GM12878 (cell line): ENCODE data around the gene FGD6. TPM values are rescaled to one million over a fixed set of nuclear protein-coding genes. Genes with fewer than 3 reads are reported as not detected.

Source experiments
- BACH1 ChIP-seq: fragments of 450-650 bp; IDR thresholded peaks from 2 replicates; pipeline ENCODE4 v1.6.1; 2017; ENCODE audit warnings: mild to moderate bottlenecking, borderline replicate concordance
- EGR1 ChIP-seq, 2 experiments: IDR thresholded peaks; 1 replicate in 1 of 2; 2 replicates in 1 of 2; pipeline ENCODE4 v1.6.1; 2011 to 2012; ENCODE audit warnings: low read depth in 2 of 2, low read length in 2 of 2, borderline replicate concordance in 1 of 2, mild to moderate bottlenecking in 1 of 2, moderate library complexity in 1 of 2
- ESRRA ChIP-seq: IDR thresholded peaks from 2 replicates; pipeline ENCODE4 v1.6.1; 2012; ENCODE audit warnings: mild to moderate bottlenecking, low read length, improper control_type of control experiment
- ETV6 ChIP-seq, 2 experiments: fragments of 450-650 bp in 1 of 2; IDR thresholded peaks in 1 of 2; conservative IDR thresholded peaks in 1 of 2; 2 replicates each; pipeline ENCODE4 v1.6.1; 2014; ENCODE audit warnings: antibody characterized with exemption in 1 of 2, borderline replicate concordance in 1 of 2, low read depth in 1 of 2, mild to moderate bottlenecking in 1 of 2, moderate library complexity in 1 of 2
- IKZF1 ChIP-seq: fragments of 450-650 bp; conservative IDR thresholded peaks from 2 replicates; pipeline ENCODE4 v1.6.1; 2017; ENCODE audit warnings: antibody characterized with exemption, mild to moderate bottlenecking
- IRF3 ChIP-seq: fragments of 450-650 bp; IDR thresholded peaks from 2 replicates; pipeline ENCODE4 v1.6.1; 2014; ENCODE audit warnings: mild to moderate bottlenecking
- KLF5 ChIP-seq: fragments of 450-650 bp; IDR thresholded peaks from 2 replicates; pipeline ENCODE4 v1.6.1; 2014; ENCODE audit warnings: mild to moderate bottlenecking; ENCODE audit not compliant: partially characterized antibody
- LARP7 ChIP-seq: fragments of 450-650 bp; IDR thresholded peaks from 2 replicates; pipeline ENCODE4 v1.6.1; 2017; ENCODE audit warnings: mild to moderate bottlenecking
- MEF2A ChIP-seq: IDR thresholded peaks from 2 replicates; pipeline ENCODE4 v1.6.1; 2011; ENCODE audit warnings: low read depth, mild to moderate bottlenecking, low read length, moderate library complexity; ENCODE audit not compliant: insufficient read depth
- MTA2 ChIP-seq: fragments of 450-650 bp; IDR thresholded peaks from 2 replicates; pipeline ENCODE4 v1.6.1; 2016; ENCODE audit warnings: low read depth, mild to moderate bottlenecking, moderate library complexity
- MYC ChIP-seq: IDR thresholded peaks from 2 replicates; pipeline ENCODE4 v1.6.1; 2011; ENCODE audit warnings: mild to moderate bottlenecking, low read length, moderate library complexity, inconsistent platforms; ENCODE audit not compliant: insufficient read depth, insufficient replicate concordance, insufficient read length, severe bottlenecking
- NBN ChIP-seq: fragments of 450-650 bp; IDR thresholded peaks from 2 replicates; pipeline ENCODE4 v1.6.1; 2016
- NFXL1 ChIP-seq: fragments of 450-650 bp; IDR thresholded peaks from 2 replicates; pipeline ENCODE4 v1.6.1; 2017; ENCODE audit warnings: antibody characterized with exemption, mild to moderate bottlenecking, borderline replicate concordance
- PAX5 ChIP-seq: IDR thresholded peaks from 2 replicates; pipeline ENCODE4 v1.6.1; 2011; ENCODE audit warnings: low read depth, low read length, borderline replicate concordance
- PKNOX1 ChIP-seq: fragments of 450-650 bp; IDR thresholded peaks from 2 replicates; pipeline ENCODE4 v1.6.1; 2016; ENCODE audit warnings: mild to moderate bottlenecking
- POU2F2 ChIP-seq: IDR thresholded peaks from 3 replicates; pipeline ENCODE4 v1.6.1; 2011; ENCODE audit warnings: low read depth, mild to moderate bottlenecking, low read length, borderline replicate concordance
- RELA ChIP-seq: fragments of 450-650 bp; IDR thresholded peaks from 2 replicates; pipeline ENCODE4 v1.8.0; 2014; ENCODE audit warnings: borderline replicate concordance; ENCODE audit not compliant: partially characterized antibody
- RUNX3 ChIP-seq: IDR thresholded peaks from 2 replicates; pipeline ENCODE4 v1.6.1; 2012; ENCODE audit warnings: low read length, inconsistent platforms
- SMC3 ChIP-seq: IDR thresholded peaks from 2 replicates; pipeline ENCODE4 v1.6.1; 2011; ENCODE audit warnings: low read length, improper control_type of control experiment, borderline replicate concordance
- SREBF1 ChIP-seq: IDR thresholded peaks from 2 replicates; pipeline ENCODE4 v1.6.1; 2012; ENCODE audit warnings: mild to moderate bottlenecking, low read length
- SRF ChIP-seq, 2 experiments: IDR thresholded peaks; 2 replicates each; pipeline ENCODE4 v1.6.1; 2011; ENCODE audit warnings: low read depth in 2 of 2, low read length in 2 of 2, mild to moderate bottlenecking in 1 of 2, moderate library complexity in 1 of 2
- STAT3 ChIP-seq: IDR thresholded peaks from 2 replicates; pipeline ENCODE4 v1.6.1; 2011; ENCODE audit warnings: low read depth, low read length, improper control_type of control experiment
- polyA plus RNA-seq, 11 experiments: library from polyadenylated mRNA; depleted of rRNA in 4 of 11; unstranded in 6 of 11; stranded (reverse) in 5 of 11; fragments of >200 nt; fragmentation: Nextera tagmentation in 4 of 11; fragmentation: Illumina TruSeq in 1 of 11; extraction: Ambion mirVana in 4 of 11; extraction: Trizol in 1 of 11; gene quantifications; 1 replicate in 1 of 11; 2 replicates in 10 of 11; pipeline versions ENCODE4 v1.2.1 to v1.2.3, GENCODE V29; 2011 to 2016; ENCODE audit warnings: inconsistent platforms in 2 of 11, missing spikeins in 2 of 11, low read depth in 1 of 11
- total RNA-seq, 4 experiments: library from RNA; depleted of rRNA in 3 of 4; stranded (reverse); fragments of >200 nt in 3 of 4; fragmentation: Illumina TruSeq in 1 of 4; extraction: Trizol in 1 of 4; gene quantifications; 2 replicates each; pipeline versions ENCODE4 v1.2.1 to v1.2.3, GENCODE V29; 2013 to 2021
- TF ChIP-seq, protein P1 (sequence below): IDR thresholded peaks from 2 replicates; pipeline ENCODE4 v1.6.1; 2012; ENCODE audit warnings: low read depth, low read length, improper control_type of control experiment
- TF ChIP-seq, protein P2 (sequence below): IDR thresholded peaks from 2 replicates; pipeline ENCODE4 v1.6.1; 2012; ENCODE audit warnings: low read length, inconsistent platforms

Gene FGD6
- total and polyA plus RNA-seq, 10 of the 15 experiments (the other 5 are each of a cell fraction or from before 2014, with no cell fraction given) = 2.4 to 15.5 (median 8.9) TPM

- TF ChIP-seq IRF3 (no peak), MTA2 (peak; percentile 91), SRF (IDR thresholded peaks at IDR 0.05; ENCODE audit: low read depth in 2 of 2, low read length in 2 of 2) (peak in 1 of 2 experiments; percentile 82; a peak in 2 of 4 replicates), NBN (0 out of 2 replicates have a peak, but pooled peaks have one; percentile 62), IKZF1 (peak; percentile 91), MYC (no peak), BACH1 (no peak; the same call in 1 of the 2 replicates), NFXL1 (no peak), SREBF1 (peak; percentile 84), RELA (peak; percentile 17), KLF5 (no peak), EGR1 (IDR thresholded peaks at IDR 0.05; ENCODE audit: borderline replicate concordance in 1 of 2, low read depth in 2 of 2, low read length in 2 of 2) (no peak), PKNOX1 (peak; percentile 32; the same call in 1 of the 2 replicates), PAX5 (peak; percentile 98), LARP7 (no peak), SMC3 (peak; percentile 8; the same call in 1 of the 2 replicates), ETV6 (conservative IDR thresholded peaks at IDR 0.05 in 1 of 2, IDR thresholded peaks at IDR 0.05 in 1 of 2; ENCODE audit: borderline replicate concordance in 1 of 2, low read depth in 1 of 2) (peak in 1 of 2 experiments; percentile 92; a peak in 2 of 4 replicates), ESRRA (no peak), POU2F2 (peak; percentile 83; the same call in 2 of the 3 replicates), MEF2A (peak; percentile 93), RUNX3 (peak; percentile 97), STAT3 (no peak)
- TF ChIP-seq, protein P1, sequence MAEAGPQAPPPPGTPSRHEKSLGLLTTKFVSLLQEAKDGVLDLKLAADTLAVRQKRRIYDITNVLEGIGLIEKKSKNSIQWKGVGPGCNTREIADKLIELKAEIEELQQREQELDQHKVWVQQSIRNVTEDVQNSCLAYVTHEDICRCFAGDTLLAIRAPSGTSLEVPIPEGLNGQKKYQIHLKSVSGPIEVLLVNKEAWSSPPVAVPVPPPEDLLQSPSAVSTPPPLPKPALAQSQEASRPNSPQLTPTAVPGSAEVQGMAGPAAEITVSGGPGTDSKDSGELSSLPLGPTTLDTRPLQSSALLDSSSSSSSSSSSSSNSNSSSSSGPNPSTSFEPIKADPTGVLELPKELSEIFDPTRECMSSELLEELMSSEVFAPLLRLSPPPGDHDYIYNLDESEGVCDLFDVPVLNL = no peak
- TF ChIP-seq, protein P2, sequence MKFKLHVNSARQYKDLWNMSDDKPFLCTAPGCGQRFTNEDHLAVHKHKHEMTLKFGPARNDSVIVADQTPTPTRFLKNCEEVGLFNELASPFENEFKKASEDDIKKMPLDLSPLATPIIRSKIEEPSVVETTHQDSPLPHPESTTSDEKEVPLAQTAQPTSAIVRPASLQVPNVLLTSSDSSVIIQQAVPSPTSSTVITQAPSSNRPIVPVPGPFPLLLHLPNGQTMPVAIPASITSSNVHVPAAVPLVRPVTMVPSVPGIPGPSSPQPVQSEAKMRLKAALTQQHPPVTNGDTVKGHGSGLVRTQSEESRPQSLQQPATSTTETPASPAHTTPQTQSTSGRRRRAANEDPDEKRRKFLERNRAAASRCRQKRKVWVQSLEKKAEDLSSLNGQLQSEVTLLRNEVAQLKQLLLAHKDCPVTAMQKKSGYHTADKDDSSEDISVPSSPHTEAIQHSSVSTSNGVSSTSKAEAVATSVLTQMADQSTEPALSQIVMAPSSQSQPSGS = peak; percentile 97
These were observed 114.2 kb downstream of the FGD6 start (continued) for GRCh38 chr12:95102916-95103671.
